Measurements from ENCODE around the gene FBH1.

- TF ChIP-seq, protein P1, sequence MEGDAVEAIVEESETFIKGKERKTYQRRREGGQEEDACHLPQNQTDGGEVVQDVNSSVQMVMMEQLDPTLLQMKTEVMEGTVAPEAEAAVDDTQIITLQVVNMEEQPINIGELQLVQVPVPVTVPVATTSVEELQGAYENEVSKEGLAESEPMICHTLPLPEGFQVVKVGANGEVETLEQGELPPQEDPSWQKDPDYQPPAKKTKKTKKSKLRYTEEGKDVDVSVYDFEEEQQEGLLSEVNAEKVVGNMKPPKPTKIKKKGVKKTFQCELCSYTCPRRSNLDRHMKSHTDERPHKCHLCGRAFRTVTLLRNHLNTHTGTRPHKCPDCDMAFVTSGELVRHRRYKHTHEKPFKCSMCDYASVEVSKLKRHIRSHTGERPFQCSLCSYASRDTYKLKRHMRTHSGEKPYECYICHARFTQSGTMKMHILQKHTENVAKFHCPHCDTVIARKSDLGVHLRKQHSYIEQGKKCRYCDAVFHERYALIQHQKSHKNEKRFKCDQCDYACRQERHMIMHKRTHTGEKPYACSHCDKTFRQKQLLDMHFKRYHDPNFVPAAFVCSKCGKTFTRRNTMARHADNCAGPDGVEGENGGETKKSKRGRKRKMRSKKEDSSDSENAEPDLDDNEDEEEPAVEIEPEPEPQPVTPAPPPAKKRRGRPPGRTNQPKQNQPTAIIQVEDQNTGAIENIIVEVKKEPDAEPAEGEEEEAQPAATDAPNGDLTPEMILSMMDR (IDR thresholded peaks at IDR 0.05): no peak
- TF ChIP-seq TCF7L2 (IDR thresholded peaks at IDR 0.05; ENCODE audit: low read depth, low read length) (no peak), POLR2AphosphoS5 (IDR thresholded peaks at IDR 0.05; ENCODE audit: low read depth, low read length) (no peak)
- TF ChIP-seq, protein P2, sequence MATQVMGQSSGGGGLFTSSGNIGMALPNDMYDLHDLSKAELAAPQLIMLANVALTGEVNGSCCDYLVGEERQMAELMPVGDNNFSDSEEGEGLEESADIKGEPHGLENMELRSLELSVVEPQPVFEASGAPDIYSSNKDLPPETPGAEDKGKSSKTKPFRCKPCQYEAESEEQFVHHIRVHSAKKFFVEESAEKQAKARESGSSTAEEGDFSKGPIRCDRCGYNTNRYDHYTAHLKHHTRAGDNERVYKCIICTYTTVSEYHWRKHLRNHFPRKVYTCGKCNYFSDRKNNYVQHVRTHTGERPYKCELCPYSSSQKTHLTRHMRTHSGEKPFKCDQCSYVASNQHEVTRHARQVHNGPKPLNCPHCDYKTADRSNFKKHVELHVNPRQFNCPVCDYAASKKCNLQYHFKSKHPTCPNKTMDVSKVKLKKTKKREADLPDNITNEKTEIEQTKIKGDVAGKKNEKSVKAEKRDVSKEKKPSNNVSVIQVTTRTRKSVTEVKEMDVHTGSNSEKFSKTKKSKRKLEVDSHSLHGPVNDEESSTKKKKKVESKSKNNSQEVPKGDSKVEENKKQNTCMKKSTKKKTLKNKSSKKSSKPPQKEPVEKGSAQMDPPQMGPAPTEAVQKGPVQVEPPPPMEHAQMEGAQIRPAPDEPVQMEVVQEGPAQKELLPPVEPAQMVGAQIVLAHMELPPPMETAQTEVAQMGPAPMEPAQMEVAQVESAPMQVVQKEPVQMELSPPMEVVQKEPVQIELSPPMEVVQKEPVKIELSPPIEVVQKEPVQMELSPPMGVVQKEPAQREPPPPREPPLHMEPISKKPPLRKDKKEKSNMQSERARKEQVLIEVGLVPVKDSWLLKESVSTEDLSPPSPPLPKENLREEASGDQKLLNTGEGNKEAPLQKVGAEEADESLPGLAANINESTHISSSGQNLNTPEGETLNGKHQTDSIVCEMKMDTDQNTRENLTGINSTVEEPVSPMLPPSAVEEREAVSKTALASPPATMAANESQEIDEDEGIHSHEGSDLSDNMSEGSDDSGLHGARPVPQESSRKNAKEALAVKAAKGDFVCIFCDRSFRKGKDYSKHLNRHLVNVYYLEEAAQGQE (IDR thresholded peaks at IDR 0.05; ENCODE audit: insufficient read depth in 1 of 2, low read depth in 2 of 2, low read length in 1 of 2): no peak
Measured at GRCh38 chr10:5970066-5970465, 80.0 kb downstream of the FBH1 start.
